ENCODE data around the gene ALG11.

- no peak for TF ChIP-seq CTCF (IDR thresholded peaks at IDR 0.05; ENCODE audit: low read depth, low read length)
- TF ChIP-seq POLR2A (IDR thresholded peaks at IDR 0.05; ENCODE audit: extremely low read depth, insufficient read length) = no peak
These were observed 15.6 kb upstream of the ALG11 start for GRCh38 chr13:51996641-51997040.
